ENCODE measurements around the gene PPM1M.
"Not testable (repeated sequence)": the region's sequence is repeated elsewhere in the genome, so short reads cannot be mapped to it uniquely, and the experiment has no call there.

PPM1M gene

GRCh38 chr3:52247409-52248164, 2.0 kb downstream of the PPM1M start:
- no peak for DNase-seq (ENCODE audit: low read depth)

- no peak for DNase-seq (ENCODE audit: low read depth)
These were observed 2.6 kb downstream of the PPM1M start for GRCh38 chr3:52248165-52248541.

- DNase-seq (ENCODE audit: low read depth), result no peak
These were observed 3.4 kb downstream of the PPM1M start for GRCh38 chr3:52248816-52249547.

GRCh38 chr3:52249683-52250082, 4.1 kb downstream of the PPM1M start:
- DNase-seq (ENCODE audit: low read depth), result no peak

GRCh38 chr3:52250122-52250521, 4.6 kb downstream of the PPM1M start:
- DNase-seq (ENCODE audit: low read depth), result no peak

- DNase-seq (ENCODE audit: low read depth), result peak; percentile 82
These were observed 8.1 kb downstream of the PPM1M start for GRCh38 chr3:52253314-52254304.

GRCh38 chr3:52254608-52255007, 9.0 kb downstream of the PPM1M start:
- no peak for DNase-seq (ENCODE audit: low read depth)

- DNase-seq (ENCODE audit: low read depth), result no peak
These were observed 10.6 kb downstream of the PPM1M start for GRCh38 chr3:52256159-52256558.

- no peak for DNase-seq (ENCODE audit: low read depth)
These were observed 11.1 kb downstream of the PPM1M start for GRCh38 chr3:52256622-52257021.

- DNase-seq (ENCODE audit: low read depth), result no peak
These were observed 12.4 kb downstream of the PPM1M start for GRCh38 chr3:52257911-52258310.

- no peak for DNase-seq (ENCODE audit: low read depth)
These were observed 13.5 kb downstream of the PPM1M start for GRCh38 chr3:52259035-52259434.

- no peak for DNase-seq (ENCODE audit: low read depth)
These were observed 13.9 kb downstream of the PPM1M start for GRCh38 chr3:52259448-52259847.

- no peak for DNase-seq (ENCODE audit: low read depth)
These were observed 16.9 kb downstream of the PPM1M start for GRCh38 chr3:52262447-52262846.

GRCh38 chr3:52265387-52265786, 19.8 kb downstream of the PPM1M start:
- DNase-seq (ENCODE audit: low read depth), result no peak

- peak; percentile 49 for DNase-seq (ENCODE audit: low read depth)
These were observed 22.5 kb downstream of the PPM1M start for GRCh38 chr3:52268036-52268435.

- DNase-seq (ENCODE audit: low read depth), result no peak
These were observed 24.2 kb downstream of the PPM1M start for GRCh38 chr3:52269776-52270175.

- DNase-seq (ENCODE audit: low read depth), result no peak
These were observed 24.7 kb downstream of the PPM1M start for GRCh38 chr3:52270252-52270754.

GRCh38 chr3:52272172-52272571, 26.6 kb downstream of the PPM1M start:
- DNase-seq (ENCODE audit: low read depth), result not testable (repeated sequence)

GRCh38 chr3:52272831-52273230, 27.3 kb downstream of the PPM1M start:
- DNase-seq (ENCODE audit: low read depth), result no peak

GRCh38 chr3:52274781-52275180, 29.2 kb downstream of the PPM1M start:
- not testable (repeated sequence) for DNase-seq (ENCODE audit: low read depth)

- peak; percentile 42 for DNase-seq (ENCODE audit: low read depth)
These were observed 31.8 kb downstream of the PPM1M start for GRCh38 chr3:52277071-52277964.
